ENCODE data around the gene DAG1. TPM values are rescaled to one million over a fixed set of nuclear protein-coding genes. Genes with fewer than 3 reads are reported as not detected.

The DAG1 gene
- total RNA-seq, 1 experiment from 2014 or later = 177 TPM

- CTCF ChIA-PET = no interaction called here
Measured at GRCh38 chr3:49556500-49557275, 86.6 kb downstream of the DAG1 start.

GRCh38 chr3:49563040-49563578 is 93.0 kb downstream of the DAG1 start:
- Histone ChIP-seq H3K4me3 (ENCODE audit: low read depth, low read length) (no peak overlapping the region), H3K9me3 (no peaks in the 10 kb centered on the region), H3K4me1 (no peaks in the 10 kb centered on the region), H3K27me3 (replicated peaks; ENCODE audit: control insufficient read depth, insufficient read depth, low read length) (no peaks in the 10 kb centered on the region), H3K36me3 (ENCODE audit: control insufficient read depth, insufficient read depth, low read length) (no peaks in the 10 kb centered on the region)
- DNase-seq = peak in 1 of 2 experiments; percentile 10
- ChIA-PET POLR2A (no interaction called here), CTCF (interaction anchor here (1.0 kb wide), 1 partner anchor 23 kb away, joined by 3 read pairs; no protein-coding TSS in a partner anchor)
- TF ChIP-seq CTCF (IDR thresholded peaks at IDR 0.05; ENCODE audit: insufficient read depth in 1 of 2, low read depth in 1 of 2, low read length in 1 of 2, severe bottlenecking in 1 of 2, unreplicated experiment in 1 of 2) = peak in 1 of 2 experiments; percentile 39
- no peak overlapping the region for H3K27ac Mint-ChIP-seq (ENCODE audit: unreplicated experiment)
- no peaks in the 10 kb centered on the region for H3K36me3 Mint-ChIP-seq (ENCODE audit: insufficient read depth, unreplicated experiment)
- BruUV-seq (replicated peaks) = no TSS peak
- no peak overlapping the region for H3K4me3 Mint-ChIP-seq (ENCODE audit: unreplicated experiment)
- intact Hi-C loops (cut with micrococcal nuclease; ENCODE audit: unreplicated experiment) = no loop called here
- H3K9me3 Mint-ChIP-seq (ENCODE audit: unreplicated experiment) = no peaks in the 10 kb centered on the region
- peaks cover 7% of the 10 kb centered on the region for H3K27me3 Mint-ChIP-seq (ENCODE audit: insufficient read depth, unreplicated experiment)
- H3K4me1 Mint-ChIP-seq (ENCODE audit: low read depth, unreplicated experiment) = no peaks in the 10 kb centered on the region

More at GRCh38 chr3:49556500-49557275, 86.6 kb downstream of the DAG1 start:
- no peak for DNase-seq
- intact Hi-C loops (cut with micrococcal nuclease; ENCODE audit: unreplicated experiment) = no loop called here
- Mint-ChIP-seq H3K27ac (ENCODE audit: unreplicated experiment) (no peak overlapping the region), H3K36me3 (ENCODE audit: insufficient read depth, unreplicated experiment) (no peaks in the 10 kb centered on the region), H3K4me1 (ENCODE audit: low read depth, unreplicated experiment) (no peaks in the 10 kb centered on the region), H3K9me3 (ENCODE audit: unreplicated experiment) (no peaks in the 10 kb centered on the region), H3K27me3 (ENCODE audit: insufficient read depth, unreplicated experiment) (peaks cover 7% of the 10 kb centered on the region), H3K4me3 (ENCODE audit: unreplicated experiment) (no peak overlapping the region)
- Histone ChIP-seq H3K36me3 (ENCODE audit: control insufficient read depth, insufficient read depth, low read length) (no peaks in the 10 kb centered on the region), H3K4me1 (peaks cover 15% of the 10 kb centered on the region; the same call in 1 of the 2 replicates), H3K9me3 (no peaks in the 10 kb centered on the region), H3K4me3 (ENCODE audit: low read depth, low read length) (no peak overlapping the region), H3K27me3 (replicated peaks; ENCODE audit: control insufficient read depth, insufficient read depth, low read length) (no peaks in the 10 kb centered on the region)
- TF ChIP-seq CTCF (IDR thresholded peaks at IDR 0.05; ENCODE audit: insufficient read depth in 1 of 2, low read depth in 1 of 2, low read length in 1 of 2, severe bottlenecking in 1 of 2, unreplicated experiment in 1 of 2) = no peak
- BruUV-seq (replicated peaks) = no TSS peak
- POLR2A ChIA-PET = no interaction called here

GRCh38 chr3:49563766-49564165 is 93.7 kb downstream of the DAG1 start:
- POLR2A ChIA-PET = no interaction called here
- no peak for DNase-seq
- no peak overlapping the region for H3K27ac Mint-ChIP-seq (ENCODE audit: unreplicated experiment)

More at GRCh38 chr3:49563766-49564165, 93.7 kb downstream of the DAG1 start:
- no peak for TF ChIP-seq CTCF (IDR thresholded peaks at IDR 0.05; ENCODE audit: insufficient read depth in 1 of 2, low read depth in 1 of 2, low read length in 1 of 2, severe bottlenecking in 1 of 2, unreplicated experiment in 1 of 2)
- peaks cover 7% of the 10 kb centered on the region for H3K27me3 Mint-ChIP-seq (ENCODE audit: insufficient read depth, unreplicated experiment)
- H3K9me3 ChIP-seq = no peaks in the 10 kb centered on the region
- no peaks in the 10 kb centered on the region for H3K36me3 Mint-ChIP-seq (ENCODE audit: insufficient read depth, unreplicated experiment)
- H3K4me3 Mint-ChIP-seq (ENCODE audit: unreplicated experiment) = no peak overlapping the region
- CTCF ChIA-PET = no interaction called here
- no peaks in the 10 kb centered on the region for H3K4me1 ChIP-seq
- H3K27me3 ChIP-seq (replicated peaks; ENCODE audit: control insufficient read depth, insufficient read depth, low read length) = no peaks in the 10 kb centered on the region
- H3K4me3 ChIP-seq (ENCODE audit: low read depth, low read length) = no peak overlapping the region
- no peaks in the 10 kb centered on the region for H3K4me1 Mint-ChIP-seq (ENCODE audit: low read depth, unreplicated experiment)
- no TSS peak for BruUV-seq (replicated peaks)
- no peaks in the 10 kb centered on the region for H3K9me3 Mint-ChIP-seq (ENCODE audit: unreplicated experiment)
- intact Hi-C loops (cut with micrococcal nuclease; ENCODE audit: unreplicated experiment) = no loop called here
- H3K36me3 ChIP-seq (ENCODE audit: control insufficient read depth, insufficient read depth, low read length) = no peaks in the 10 kb centered on the region
